BE2C (cell line): ENCODE data around the gene SAMSN1.
"Not testable (repeated sequence)": the region's sequence is repeated elsewhere in the genome, so short reads cannot be mapped to it uniquely, and the experiment has no call there.

Source experiments
- DNase-seq: peaks from one replicate; pipeline ENCODE4 v3.0.0-alpha.2; 2020
- H3K27me3 ChIP-seq: fragments of 250-450 bp; sonication (Bioruptor Pico); 2 replicates; pipeline ENCODE4 v1.5.1; 2020; ENCODE audit warnings: mild to moderate bottlenecking
- H3K36me3 ChIP-seq: fragments of 250-450 bp; sonication (Bioruptor Pico); 2 replicates; pipeline ENCODE4 v1.5.1; 2020; ENCODE audit warnings: mild to moderate bottlenecking
- H3K4me1 ChIP-seq: fragments of 250-450 bp; sonication (Bioruptor Pico); 2 replicates; pipeline ENCODE4 v1.5.1; 2020
- H3K4me3 ChIP-seq: 2 replicates; pipeline ENCODE4 v1.5.1; 2011; ENCODE audit warnings: low read depth, low read length
- H3K9me3 ChIP-seq: fragments of 250-450 bp; sonication (Bioruptor Pico); 2 replicates; pipeline ENCODE4 v1.5.1; 2020
- TF ChIP-seq, protein P1 (sequence below): IDR thresholded peaks from 2 replicates; pipeline ENCODE4 v1.5.1; 2012; ENCODE audit warnings: mild to moderate bottlenecking, low read depth, low read length

SAMSN1 gene

DNA sequence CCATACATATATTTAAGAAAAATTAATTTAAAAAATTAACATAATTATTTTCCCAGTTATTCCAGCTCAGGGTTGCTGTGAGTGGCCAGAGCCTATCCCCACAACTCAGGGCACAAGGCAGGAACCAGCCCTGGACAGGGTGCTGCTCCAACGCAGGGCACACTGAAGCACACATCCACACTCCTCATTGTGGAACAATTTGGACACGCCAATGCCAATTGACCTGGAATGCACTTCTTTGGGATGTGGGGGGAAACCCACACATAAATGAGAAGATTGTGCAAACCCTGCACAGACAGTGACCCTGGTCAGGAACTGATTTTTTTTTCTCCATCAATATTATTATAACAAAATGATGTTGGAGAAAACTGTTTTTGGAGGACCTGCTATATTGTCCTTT is 23.4 kb downstream of the SAMSN1 start:
- no peaks in the 10 kb centered on the region for H3K27me3 ChIP-seq
- H3K9me3 ChIP-seq = no peaks in the 10 kb centered on the region
- no peak for DNase-seq
- H3K4me1 ChIP-seq = no peaks in the 10 kb centered on the region
- H3K4me3 ChIP-seq = no peak overlapping the region
- TF ChIP-seq, protein P1, sequence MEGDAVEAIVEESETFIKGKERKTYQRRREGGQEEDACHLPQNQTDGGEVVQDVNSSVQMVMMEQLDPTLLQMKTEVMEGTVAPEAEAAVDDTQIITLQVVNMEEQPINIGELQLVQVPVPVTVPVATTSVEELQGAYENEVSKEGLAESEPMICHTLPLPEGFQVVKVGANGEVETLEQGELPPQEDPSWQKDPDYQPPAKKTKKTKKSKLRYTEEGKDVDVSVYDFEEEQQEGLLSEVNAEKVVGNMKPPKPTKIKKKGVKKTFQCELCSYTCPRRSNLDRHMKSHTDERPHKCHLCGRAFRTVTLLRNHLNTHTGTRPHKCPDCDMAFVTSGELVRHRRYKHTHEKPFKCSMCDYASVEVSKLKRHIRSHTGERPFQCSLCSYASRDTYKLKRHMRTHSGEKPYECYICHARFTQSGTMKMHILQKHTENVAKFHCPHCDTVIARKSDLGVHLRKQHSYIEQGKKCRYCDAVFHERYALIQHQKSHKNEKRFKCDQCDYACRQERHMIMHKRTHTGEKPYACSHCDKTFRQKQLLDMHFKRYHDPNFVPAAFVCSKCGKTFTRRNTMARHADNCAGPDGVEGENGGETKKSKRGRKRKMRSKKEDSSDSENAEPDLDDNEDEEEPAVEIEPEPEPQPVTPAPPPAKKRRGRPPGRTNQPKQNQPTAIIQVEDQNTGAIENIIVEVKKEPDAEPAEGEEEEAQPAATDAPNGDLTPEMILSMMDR = no peak
- no peaks in the 10 kb centered on the region for H3K36me3 ChIP-seq

DNA sequence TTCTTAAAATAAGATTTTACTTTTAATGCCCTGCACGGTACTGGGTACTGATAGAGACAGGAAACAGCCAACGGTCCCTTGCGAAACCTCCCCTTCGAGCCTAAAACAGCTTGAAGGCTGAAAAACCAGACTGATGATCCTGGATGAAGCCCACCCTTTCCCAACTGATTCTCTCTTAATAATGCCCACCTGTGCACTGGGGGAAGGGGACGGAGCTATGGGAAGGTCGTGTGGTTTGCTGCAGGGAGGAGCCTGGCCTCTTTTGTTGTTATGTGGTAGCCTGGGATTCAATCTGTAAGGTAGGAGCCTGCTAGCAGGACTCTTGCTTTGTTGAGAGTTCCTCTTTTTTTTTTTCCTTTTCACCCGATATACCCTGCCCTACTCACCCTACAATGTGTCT is 25.6 kb downstream of the SAMSN1 start:
- Histone ChIP-seq H3K4me1 (no peaks in the 10 kb centered on the region), H3K9me3 (no peaks in the 10 kb centered on the region), H3K27me3 (no peaks in the 10 kb centered on the region), H3K36me3 (no peaks in the 10 kb centered on the region), H3K4me3 (no peak overlapping the region)
- no peak for DNase-seq
- TF ChIP-seq, protein P1 = no peak

DNA sequence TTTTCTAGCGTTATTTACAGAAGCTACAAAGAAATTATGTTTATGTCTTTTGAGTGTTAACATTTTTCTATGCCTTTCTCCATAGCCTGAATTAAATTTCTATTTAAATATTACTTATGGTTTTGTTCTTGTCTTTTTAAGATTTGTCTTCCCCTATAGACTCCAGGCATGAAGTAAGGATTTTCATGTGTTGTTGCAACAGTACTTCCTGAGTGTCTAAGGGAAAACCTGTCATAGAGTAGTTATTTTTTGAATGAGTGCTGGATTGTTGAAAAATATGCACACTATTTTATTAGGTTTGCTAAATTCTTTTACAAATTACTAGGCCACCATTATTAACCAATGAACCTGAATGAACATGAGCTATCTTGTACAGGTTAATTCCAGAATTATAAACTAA is 27.1 kb downstream of the SAMSN1 start:
- DNase-seq = no peak
- Histone ChIP-seq H3K9me3 (no peaks in the 10 kb centered on the region), H3K4me3 (no peak overlapping the region), H3K36me3 (no peaks in the 10 kb centered on the region), H3K27me3 (no peaks in the 10 kb centered on the region), H3K4me1 (no peaks in the 10 kb centered on the region)
- TF ChIP-seq, protein P1 = no peak

DNA sequence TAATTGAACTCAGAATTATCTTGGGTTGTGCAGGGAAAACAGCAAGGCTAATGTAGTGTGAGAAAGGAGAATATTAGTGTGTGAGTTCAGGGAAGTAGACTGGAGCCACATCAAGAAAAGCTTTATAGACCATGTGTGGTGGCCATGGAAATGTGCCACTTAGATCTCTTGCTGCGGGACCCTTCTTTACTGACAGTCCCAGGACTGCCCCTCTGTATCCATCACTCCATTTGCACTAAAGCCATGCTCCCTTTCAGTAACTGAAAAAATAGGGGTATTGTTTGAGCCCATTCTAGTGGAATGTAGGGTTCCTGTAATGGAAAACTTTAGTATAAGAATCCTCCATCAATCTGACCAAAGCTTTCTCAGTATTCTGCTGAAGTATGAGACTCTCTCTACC is 32.3 kb downstream of the SAMSN1 start:
- no peaks in the 10 kb centered on the region for H3K4me1 ChIP-seq
- no peak overlapping the region for H3K4me3 ChIP-seq
- TF ChIP-seq, protein P1 = no peak
- no peaks in the 10 kb centered on the region for H3K36me3 ChIP-seq
- no peak for DNase-seq
- no peaks in the 10 kb centered on the region for H3K27me3 ChIP-seq
- H3K9me3 ChIP-seq = no peaks in the 10 kb centered on the region

DNA sequence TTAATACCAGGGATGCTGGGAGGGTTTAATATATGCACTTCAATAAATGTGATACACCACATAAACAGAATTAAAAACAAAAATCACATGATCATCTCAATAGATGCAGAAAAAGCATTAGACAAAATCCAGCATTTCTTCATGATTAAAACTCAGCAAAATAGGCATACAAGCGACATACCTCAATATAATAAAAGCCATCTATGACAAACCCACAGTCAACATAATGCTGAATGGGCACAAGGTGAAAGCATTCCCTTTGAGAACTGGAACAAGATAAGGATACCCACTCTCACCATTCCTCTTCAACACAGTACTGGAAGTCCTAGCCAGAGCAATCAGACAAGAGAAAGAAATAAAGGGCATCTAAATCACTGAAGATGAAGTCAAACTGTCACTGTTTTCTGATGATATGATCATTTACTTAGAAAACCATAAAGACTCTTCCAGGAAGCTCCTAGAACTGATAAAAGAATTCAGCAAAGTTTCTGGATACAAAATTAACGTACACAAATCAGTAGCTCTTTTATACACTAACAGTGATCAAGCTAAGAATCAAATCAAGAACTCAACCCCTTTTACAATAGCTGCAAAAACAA is 39.2 kb downstream of the SAMSN1 start:
- not testable (repeated sequence) for H3K27me3 ChIP-seq, DNase-seq, H3K9me3 ChIP-seq, H3K4me1 ChIP-seq, H3K4me3 ChIP-seq, H3K36me3 ChIP-seq

DNA sequence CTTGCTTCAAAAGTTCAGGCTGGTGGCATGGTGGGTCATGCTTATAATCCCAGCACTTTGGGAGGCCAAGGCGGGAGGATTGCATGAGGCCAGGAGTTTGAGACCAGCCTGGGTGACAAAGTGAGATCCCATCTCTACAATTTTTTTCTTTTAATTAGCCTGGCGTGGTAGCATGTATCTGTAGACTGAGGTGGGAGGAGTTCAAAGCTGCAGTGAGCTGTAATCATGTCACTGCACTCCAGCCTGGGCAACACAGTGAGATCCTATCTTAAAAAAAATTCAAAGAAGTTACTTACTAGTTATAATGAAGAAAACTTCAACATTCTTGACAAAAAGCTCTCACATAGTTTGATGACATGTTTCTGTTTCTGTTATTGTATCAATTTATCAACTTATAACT is 45.2 kb downstream of the SAMSN1 start:
- Histone ChIP-seq H3K9me3 (no peaks in the 10 kb centered on the region), H3K36me3 (no peaks in the 10 kb centered on the region), H3K4me3 (no peak overlapping the region), H3K4me1 (no peaks in the 10 kb centered on the region), H3K27me3 (no peaks in the 10 kb centered on the region)
- DNase-seq = no peak
- TF ChIP-seq, protein P1 = no peak

DNA sequence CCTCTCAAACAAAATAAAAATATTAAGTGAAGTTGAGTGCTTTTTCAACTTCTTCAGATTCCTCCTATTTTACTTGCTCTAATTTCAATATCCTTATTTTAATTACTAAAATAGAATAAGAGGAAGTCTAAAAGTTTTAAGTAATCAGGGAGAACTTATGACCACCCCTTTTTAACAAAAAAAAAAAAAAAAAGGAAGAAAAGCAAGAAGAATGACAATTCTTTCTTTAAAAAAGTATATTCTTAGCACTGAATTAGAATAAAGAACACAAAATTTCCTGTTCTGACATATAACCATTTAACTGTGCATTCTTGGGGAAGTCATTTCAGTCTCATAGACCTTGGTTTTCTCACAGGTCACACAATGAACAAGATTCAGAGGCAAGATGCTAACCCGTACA is 46.8 kb downstream of the SAMSN1 start:
- Histone ChIP-seq H3K27me3 (no peaks in the 10 kb centered on the region), H3K4me1 (no peaks in the 10 kb centered on the region), H3K9me3 (no peaks in the 10 kb centered on the region), H3K4me3 (no peak overlapping the region), H3K36me3 (no peaks in the 10 kb centered on the region)
- DNase-seq = no peak
- TF ChIP-seq, protein P1 = no peak
